Activated CD8-positive, alpha-beta memory T cell treated with anti-CD3 and anti-CD28 coated beads, Interleukin-2, amount 50 U/mL, for 48 hours (primary cell): ENCODE measurements around the gene KRT7.
A peak's percentile ranks its signal among the peaks of the same experiment; 100 is the strongest.

Experiments
- DNase-seq: peaks from one replicate; pipeline ENCODE4 v3.0.0-alpha.2; 2020

Gene KRT7

GRCh38 chr12:52232674-52233461, at the start of gene KRT7:
TSS of gene KRT7 (plus strand) at chr12:52233243. CDS start at chr12:52233297, 54 bp downstream.
- no peak for DNase-seq

- no peak for DNase-seq
These were observed 49.5 kb upstream of the KRT7 start for GRCh38 chr12:52183544-52183910.

GRCh38 chr12:52183971-52184370, 49.1 kb upstream of the KRT7 start:
- no peak for DNase-seq

GRCh38 chr12:52184813-52185212, 48.2 kb upstream of the KRT7 start:
- no peak for DNase-seq

GRCh38 chr12:52185400-52185967, 47.6 kb upstream of the KRT7 start:
- no peak for DNase-seq

- DNase-seq, result no peak
These were observed 46.8 kb upstream of the KRT7 start for GRCh38 chr12:52186118-52186840.

GRCh38 chr12:52187206-52187605, 45.8 kb upstream of the KRT7 start:
- no peak for DNase-seq

- DNase-seq, result no peak
These were observed 45.4 kb upstream of the KRT7 start for GRCh38 chr12:52187640-52188039.

GRCh38 chr12:52188658-52189057, 44.4 kb upstream of the KRT7 start:
- DNase-seq, result no peak

GRCh38 chr12:52189376-52190174, 43.5 kb upstream of the KRT7 start:
- no peak for DNase-seq

GRCh38 chr12:52190860-52191729, 41.9 kb upstream of the KRT7 start:
- DNase-seq, result no peak

GRCh38 chr12:52191841-52192791, 40.9 kb upstream of the KRT7 start, which contains the start of gene KRT80:
TSS of gene KRT80 (minus strand) at chr12:52192014. CDS start at chr12:52191902, 112 bp downstream.
- peak; percentile 63 for DNase-seq

- DNase-seq, result no peak
These were observed 39.5 kb upstream of the KRT7 start for GRCh38 chr12:52193532-52193931.

- DNase-seq, result no peak
These were observed 39.1 kb upstream of the KRT7 start for GRCh38 chr12:52193991-52194390.

- DNase-seq, result no peak
These were observed 37.8 kb upstream of the KRT7 start for GRCh38 chr12:52195065-52195730.

GRCh38 chr12:52197371-52198231, 35.4 kb upstream of the KRT7 start:
- DNase-seq, result no peak

- DNase-seq, result no peak
These were observed 34.4 kb upstream of the KRT7 start for GRCh38 chr12:52198454-52199215.

GRCh38 chr12:52199294-52199919, 33.6 kb upstream of the KRT7 start:
- DNase-seq, result no peak
